Measurements from ENCODE around the gene DENND1B.

Gene DENND1B

GRCh38 chr1:197663162-197663953, 111.9 kb downstream of the DENND1B start:
- Histone ChIP-seq H3K4me2 (no peak overlapping the region), H3K27me3 (ENCODE audit: insufficient read depth, low read depth) (no peaks in the 10 kb centered on the region), H2AFZ (ENCODE audit: low read depth) (no peak overlapping the region), H3K79me2 (ENCODE audit: insufficient read depth, low read depth) (no peaks in the 10 kb centered on the region), H3K27ac (no peak overlapping the region), H3K4me1 (ENCODE audit: low read depth, poor library complexity, severe bottlenecking) (peaks cover 11% of the 10 kb centered on the region), H4K20me1 (ENCODE audit: insufficient read depth) (no peaks in the 10 kb centered on the region), H3K9ac (no peak overlapping the region), H3K36me3 (ENCODE audit: insufficient read depth) (no peaks in the 10 kb centered on the region), H3K4me3 (IDR thresholded peaks at IDR 0.05; ENCODE audit: insufficient read depth, low read depth, low read length) (no peak overlapping the region)
- no peak for TF ChIP-seq CTCF (conservative IDR thresholded peaks at IDR 0.05; ENCODE audit: low read depth, low read length)

- Histone ChIP-seq H2AFZ (ENCODE audit: low read depth) (no peak overlapping the region), H4K20me1 (ENCODE audit: insufficient read depth) (no peaks in the 10 kb centered on the region), H3K4me2 (no peak overlapping the region), H3K4me1 (ENCODE audit: low read depth, poor library complexity, severe bottlenecking) (peaks cover 11% of the 10 kb centered on the region), H3K4me3 (IDR thresholded peaks at IDR 0.05; ENCODE audit: insufficient read depth, low read depth, low read length) (no peak overlapping the region), H3K9ac (no peak overlapping the region), H3K79me2 (ENCODE audit: insufficient read depth, low read depth) (no peaks in the 10 kb centered on the region), H3K36me3 (ENCODE audit: insufficient read depth) (no peaks in the 10 kb centered on the region), H3K27me3 (ENCODE audit: insufficient read depth, low read depth) (no peaks in the 10 kb centered on the region), H3K27ac (no peak overlapping the region)
- TF ChIP-seq CTCF (conservative IDR thresholded peaks at IDR 0.05; ENCODE audit: low read depth, low read length) = no peak
These were observed 114.9 kb downstream of the DENND1B start for GRCh38 chr1:197660389-197660788.

- Histone ChIP-seq H3K9ac (no peak overlapping the region), H3K27me3 (ENCODE audit: insufficient read depth, low read depth) (no peaks in the 10 kb centered on the region), H2AFZ (ENCODE audit: low read depth) (no peak overlapping the region), H3K4me1 (ENCODE audit: low read depth, poor library complexity, severe bottlenecking) (peaks cover 11% of the 10 kb centered on the region), H3K27ac (no peak overlapping the region), H3K36me3 (ENCODE audit: insufficient read depth) (no peaks in the 10 kb centered on the region), H3K79me2 (ENCODE audit: insufficient read depth, low read depth) (no peaks in the 10 kb centered on the region), H4K20me1 (ENCODE audit: insufficient read depth) (no peaks in the 10 kb centered on the region), H3K4me2 (peak overlapping the region; percentile 5; the same call in 1 of the 2 replicates), H3K4me3 (IDR thresholded peaks at IDR 0.05; ENCODE audit: insufficient read depth, low read depth, low read length) (peak overlapping the region; percentile 41)
- no peak for TF ChIP-seq CTCF (conservative IDR thresholded peaks at IDR 0.05; ENCODE audit: low read depth, low read length)
These were observed 116.1 kb downstream of the DENND1B start for GRCh38 chr1:197659171-197659570.

- Histone ChIP-seq H3K36me3 (ENCODE audit: insufficient read depth) (no peaks in the 10 kb centered on the region), H3K4me2 (no peak overlapping the region), H3K79me2 (ENCODE audit: insufficient read depth, low read depth) (no peaks in the 10 kb centered on the region), H3K9ac (no peak overlapping the region), H3K27me3 (ENCODE audit: insufficient read depth, low read depth) (no peaks in the 10 kb centered on the region), H3K4me3 (IDR thresholded peaks at IDR 0.05; ENCODE audit: insufficient read depth, low read depth, low read length) (no peak overlapping the region), H2AFZ (ENCODE audit: low read depth) (no peak overlapping the region), H3K27ac (no peak overlapping the region), H3K4me1 (ENCODE audit: low read depth, poor library complexity, severe bottlenecking) (no peaks in the 10 kb centered on the region), H4K20me1 (ENCODE audit: insufficient read depth) (no peaks in the 10 kb centered on the region)
- no peak for TF ChIP-seq CTCF (conservative IDR thresholded peaks at IDR 0.05; ENCODE audit: low read depth, low read length)
These were observed 126.1 kb downstream of the DENND1B start for GRCh38 chr1:197649188-197649587.
